ENCODE data around the gene TMEM53.

Gene TMEM53

GRCh38 chr1:44628962-44629756, 45.1 kb downstream of the TMEM53 start:
- DNase-seq (ENCODE audit: low spot score), result no peak

DNA sequence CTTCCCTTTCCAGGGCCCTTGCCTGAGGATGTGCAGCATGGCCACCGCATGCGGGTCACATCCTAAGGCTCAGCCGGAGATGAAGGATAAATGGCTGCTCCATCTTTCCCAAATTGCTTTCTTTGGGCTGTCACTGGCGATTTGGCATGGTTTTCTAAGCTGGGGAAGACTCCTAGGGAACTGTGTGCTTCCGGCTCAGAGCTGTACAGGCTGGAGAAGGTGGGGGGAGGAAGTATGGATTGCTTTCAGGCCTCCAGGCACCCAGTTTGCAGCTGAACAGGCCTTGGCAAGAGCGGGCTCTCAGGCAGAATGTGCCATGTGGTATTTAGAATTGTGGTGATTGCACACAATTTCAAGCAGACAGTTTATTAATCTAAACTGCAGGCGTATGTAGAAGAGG, 48.9 kb downstream of the TMEM53 start:
- DNase-seq (ENCODE audit: low spot score), result no peak

DNA sequence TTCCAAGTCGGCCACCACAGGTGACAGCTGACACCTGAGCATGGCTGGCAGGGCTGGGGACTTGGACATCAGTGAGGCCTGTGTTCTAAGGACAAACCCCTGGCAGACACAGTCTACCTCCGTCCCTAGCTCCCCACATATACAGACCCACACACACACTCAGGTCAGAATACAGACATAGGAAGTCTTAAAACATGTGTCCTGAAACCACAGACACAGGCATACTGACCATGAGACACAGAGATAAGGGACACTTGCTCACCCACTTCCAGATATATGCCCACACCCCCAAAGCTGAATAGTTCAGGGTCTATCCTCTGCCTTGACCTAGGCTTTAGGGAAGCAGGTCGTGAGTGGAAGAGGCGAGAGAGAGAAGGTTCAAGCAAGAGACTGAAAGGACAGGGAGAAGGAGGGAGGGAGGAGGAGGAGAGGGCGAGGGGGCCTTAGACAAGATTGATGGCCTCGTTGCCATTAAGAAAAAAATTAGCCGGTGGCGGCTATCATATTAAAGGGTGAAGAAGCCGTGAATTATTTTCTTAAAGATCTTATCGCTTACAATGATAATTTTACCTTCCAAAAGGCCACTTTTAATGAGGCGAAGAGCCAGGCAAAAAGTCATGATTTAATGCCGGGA, 49.9 kb downstream of the TMEM53 start:
- DNase-seq (ENCODE audit: low spot score), result no peak

DNA sequence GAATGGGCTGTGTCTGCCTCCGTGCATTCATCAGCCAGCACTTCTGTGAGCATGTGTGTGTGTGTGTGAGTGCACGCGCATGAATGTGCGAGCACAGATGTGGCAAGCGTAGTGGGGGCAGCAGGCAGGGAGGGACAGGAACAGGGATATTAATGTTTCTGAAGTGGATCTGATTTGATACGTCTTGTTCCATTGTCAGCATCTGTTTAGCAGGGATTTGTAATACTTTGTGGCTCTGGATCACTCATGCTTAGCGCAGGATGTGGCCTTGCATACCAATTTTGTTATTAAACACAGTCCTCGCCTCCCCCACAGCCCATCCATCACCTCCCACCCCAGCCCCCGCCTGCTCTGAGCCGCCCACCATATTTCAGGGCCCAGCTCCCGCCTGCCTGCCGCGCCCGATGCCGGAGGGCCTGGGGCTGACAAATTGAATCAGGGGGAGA, 52.4 kb downstream of the TMEM53 start:
- no peak for DNase-seq (ENCODE audit: low spot score)

DNA sequence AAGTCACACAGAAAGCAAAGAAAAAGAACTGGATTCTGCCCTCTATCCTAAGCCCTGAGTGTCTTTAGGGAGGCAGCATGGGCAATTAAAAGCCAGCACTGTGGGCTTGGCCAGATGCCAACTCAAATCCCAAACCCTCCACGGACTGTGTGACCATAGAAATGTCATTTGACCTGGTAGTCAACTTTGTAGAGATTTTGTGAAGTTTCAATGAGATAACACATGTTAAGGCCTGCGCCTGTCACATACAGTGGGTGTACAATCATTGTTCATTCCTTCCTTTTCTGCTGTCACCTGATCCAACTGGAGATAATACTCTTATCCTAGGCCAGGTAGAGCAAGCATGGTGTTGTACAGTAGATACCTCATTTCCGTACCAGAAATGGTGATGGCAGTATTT, 54.2 kb downstream of the TMEM53 start:
- DNase-seq (ENCODE audit: low spot score), result no peak

- no peak for DNase-seq (ENCODE audit: low spot score)
Measured at GRCh38 chr1:44619261-44619900, 54.9 kb downstream of the TMEM53 start.

DNA sequence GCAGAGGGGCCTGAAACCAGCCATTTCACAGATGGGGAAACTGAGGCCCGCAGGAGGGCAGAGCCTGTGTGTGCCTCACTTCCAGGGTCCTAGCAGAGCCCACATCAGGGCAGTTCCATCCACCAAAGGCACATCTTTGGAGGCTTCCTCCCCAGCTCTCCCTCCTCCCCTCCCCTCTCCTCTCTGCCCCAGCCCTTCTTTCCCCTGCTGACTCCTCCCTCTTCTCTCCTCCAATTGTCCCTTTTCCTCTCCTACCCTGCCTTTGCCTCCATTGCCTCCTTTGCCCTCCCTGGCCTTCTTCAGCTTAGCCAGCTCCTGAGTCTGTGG, 56.6 kb downstream of the TMEM53 start:
- no peak for DNase-seq (ENCODE audit: low spot score)

- no peak for DNase-seq (ENCODE audit: low spot score)
Measured at GRCh38 chr1:44616991-44617702, 57.1 kb downstream of the TMEM53 start.

- DNase-seq (ENCODE audit: low spot score), result no peak
Measured at GRCh38 chr1:44616284-44616990, 57.8 kb downstream of the TMEM53 start.

- DNase-seq (ENCODE audit: low spot score), result no peak
Measured at GRCh38 chr1:44613941-44614340, 60.3 kb downstream of the TMEM53 start.

DNA sequence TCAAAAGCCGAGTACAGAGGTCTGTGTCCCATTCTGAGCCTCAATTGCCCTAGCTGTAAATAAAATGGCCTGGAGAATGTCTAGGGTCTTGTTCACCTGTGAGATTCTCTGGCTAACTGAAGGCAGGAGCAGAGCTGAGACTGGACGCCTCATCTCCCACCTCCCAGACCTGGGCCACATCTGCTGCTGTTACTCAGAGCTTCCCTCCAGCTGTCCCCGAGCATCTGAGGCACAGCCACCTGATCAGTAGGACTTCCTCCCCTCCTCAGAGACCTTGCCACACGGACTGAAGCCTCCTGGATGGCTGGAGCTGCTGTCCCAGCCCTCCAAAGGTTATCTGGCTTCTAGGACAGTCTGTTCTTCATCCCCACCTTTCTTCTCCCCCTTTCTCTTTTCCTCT, 62.4 kb downstream of the TMEM53 start:
- no peak for DNase-seq (ENCODE audit: low spot score)

DNA sequence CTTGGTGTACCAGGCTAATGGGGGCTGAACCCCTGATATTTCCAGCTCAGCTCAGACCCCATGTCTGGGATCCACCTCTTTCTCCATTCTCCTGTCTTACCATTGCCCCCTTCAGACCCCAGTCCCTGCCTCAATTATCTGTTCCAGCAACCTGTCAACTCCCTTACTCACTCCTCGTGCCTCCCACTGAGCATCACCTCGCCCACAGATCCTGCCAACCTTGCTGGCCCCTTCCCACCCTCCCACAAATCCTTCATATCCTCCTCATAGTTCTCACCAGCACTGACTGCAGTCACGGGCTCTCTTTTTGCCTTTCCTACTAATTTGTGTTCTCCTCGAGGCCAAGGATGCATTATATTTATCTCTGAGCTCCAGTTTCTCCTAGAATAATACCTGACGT, 62.9 kb downstream of the TMEM53 start:
- no peak for DNase-seq (ENCODE audit: low spot score)

DNA sequence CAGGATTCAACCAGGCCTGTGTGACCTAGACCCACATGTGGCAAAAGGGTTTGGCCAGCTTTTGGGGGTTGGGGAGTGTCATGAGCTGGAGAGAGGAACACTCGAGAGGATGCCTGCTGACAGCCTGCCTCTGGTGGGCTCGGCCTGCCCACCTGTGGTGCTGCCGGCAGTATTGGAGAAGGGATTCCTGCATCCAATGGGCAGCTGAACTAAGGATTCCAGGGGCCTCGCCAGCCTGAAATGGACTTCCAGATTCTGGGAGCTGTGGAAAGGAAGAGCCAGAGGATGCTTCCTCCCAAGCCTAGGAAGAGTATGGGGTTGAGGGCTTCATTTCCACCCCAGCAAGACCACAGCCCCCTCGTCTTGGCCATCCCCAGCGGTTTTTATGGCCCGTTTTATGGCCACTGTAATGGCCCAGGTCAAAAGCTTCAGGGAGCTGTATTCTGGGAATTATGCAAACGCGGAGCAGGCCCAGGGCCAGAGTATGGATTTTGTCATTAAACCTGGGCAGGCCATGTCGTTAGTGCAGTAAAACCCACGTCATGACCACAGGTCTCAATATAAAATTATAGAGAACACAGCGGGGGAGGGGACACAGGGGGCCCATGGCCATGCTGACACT, 63.6 kb downstream of the TMEM53 start:
- no peak for DNase-seq (ENCODE audit: low spot score)

DNA sequence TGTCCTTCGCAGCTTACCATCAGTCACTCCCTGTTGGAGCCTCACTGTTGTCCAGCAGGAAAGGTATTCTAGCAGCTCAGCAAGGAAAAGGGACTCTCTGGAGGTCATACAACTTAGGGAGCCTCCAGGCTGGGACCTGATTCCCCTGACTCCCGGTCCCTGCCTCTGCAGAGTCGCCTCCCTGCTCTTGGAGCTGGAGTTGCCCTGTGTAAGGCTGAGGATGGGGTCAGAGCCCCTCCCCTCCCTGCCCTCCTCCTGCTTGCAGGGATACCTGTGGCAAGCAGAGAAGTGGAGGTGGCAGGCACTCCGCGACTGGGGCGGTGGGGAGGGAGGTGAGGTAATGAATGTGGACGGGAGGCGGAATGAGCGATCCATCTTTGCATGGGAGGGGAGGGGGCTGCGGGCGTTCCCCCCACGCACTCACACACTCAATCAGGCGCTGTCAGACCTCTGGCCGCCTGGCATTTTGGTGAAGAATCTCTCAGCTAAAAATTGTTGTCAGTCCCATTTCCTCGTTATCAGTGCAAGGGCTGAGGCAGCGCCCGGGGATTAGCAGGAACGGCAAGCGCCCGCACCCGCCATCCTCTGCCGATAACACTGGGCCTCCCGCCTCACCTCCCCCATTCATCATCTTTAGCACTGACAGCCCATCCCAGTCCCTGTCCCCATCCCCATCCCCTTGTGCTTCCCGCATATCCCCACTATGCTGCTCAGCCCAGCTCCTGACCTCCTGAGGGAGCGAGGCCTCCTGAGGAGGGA, 64.3 kb downstream of the TMEM53 start:
- no peak for DNase-seq (ENCODE audit: low spot score)

GRCh38 chr1:44609412-44609767, 64.9 kb downstream of the TMEM53 start:
- no peak for DNase-seq (ENCODE audit: low spot score)

DNA sequence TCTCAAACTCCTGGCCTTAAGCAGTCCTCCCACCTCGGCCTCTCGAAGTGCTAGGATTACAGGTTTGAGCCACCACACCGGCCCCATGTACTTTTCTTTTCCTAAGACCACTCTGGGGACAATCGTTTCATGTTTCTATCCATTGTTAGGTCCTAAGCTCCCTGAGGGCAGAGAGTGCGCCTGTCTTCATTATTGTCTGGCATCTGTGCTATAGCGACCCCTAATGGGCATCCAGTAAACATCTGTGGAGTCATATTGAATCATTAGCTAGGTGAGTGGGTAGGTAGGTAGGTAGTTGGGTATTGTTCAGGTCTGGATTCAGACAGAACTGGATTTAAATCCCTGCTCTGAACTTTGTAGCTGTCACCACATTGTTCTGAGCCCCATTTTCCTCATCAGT, 66.1 kb downstream of the TMEM53 start:
- DNase-seq (ENCODE audit: low spot score), result no peak

DNA sequence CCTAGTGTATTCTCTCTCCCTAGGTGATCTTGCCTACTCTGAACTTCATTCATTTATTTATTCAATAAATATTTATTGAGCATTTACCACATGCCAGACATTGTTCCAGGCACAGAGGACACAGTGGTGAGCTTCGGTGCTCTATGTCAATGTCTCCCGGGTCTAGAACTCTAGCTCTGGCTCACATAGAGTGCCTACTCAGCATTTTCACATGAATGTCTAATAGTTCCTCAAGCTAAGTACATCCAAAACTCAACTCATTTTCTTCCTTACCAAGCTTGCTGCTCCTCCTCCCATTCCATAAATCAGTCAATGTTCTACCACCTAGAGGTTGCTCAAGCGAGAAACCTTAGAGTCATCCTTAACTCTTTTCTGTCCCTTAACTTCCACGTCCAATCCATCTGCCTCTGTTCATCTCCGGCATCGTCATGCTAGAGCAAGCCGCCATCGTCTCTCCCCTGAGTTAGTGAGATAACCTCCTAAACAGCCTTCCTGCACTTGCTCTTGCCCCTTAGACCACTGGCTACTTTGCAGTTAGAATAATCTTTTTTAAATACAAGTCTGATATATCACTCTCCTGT, 67.5 kb downstream of the TMEM53 start:
- DNase-seq (ENCODE audit: low spot score), result no peak

GRCh38 chr1:44605914-44606615, 68.2 kb downstream of the TMEM53 start:
- no peak for DNase-seq (ENCODE audit: low spot score)

DNA sequence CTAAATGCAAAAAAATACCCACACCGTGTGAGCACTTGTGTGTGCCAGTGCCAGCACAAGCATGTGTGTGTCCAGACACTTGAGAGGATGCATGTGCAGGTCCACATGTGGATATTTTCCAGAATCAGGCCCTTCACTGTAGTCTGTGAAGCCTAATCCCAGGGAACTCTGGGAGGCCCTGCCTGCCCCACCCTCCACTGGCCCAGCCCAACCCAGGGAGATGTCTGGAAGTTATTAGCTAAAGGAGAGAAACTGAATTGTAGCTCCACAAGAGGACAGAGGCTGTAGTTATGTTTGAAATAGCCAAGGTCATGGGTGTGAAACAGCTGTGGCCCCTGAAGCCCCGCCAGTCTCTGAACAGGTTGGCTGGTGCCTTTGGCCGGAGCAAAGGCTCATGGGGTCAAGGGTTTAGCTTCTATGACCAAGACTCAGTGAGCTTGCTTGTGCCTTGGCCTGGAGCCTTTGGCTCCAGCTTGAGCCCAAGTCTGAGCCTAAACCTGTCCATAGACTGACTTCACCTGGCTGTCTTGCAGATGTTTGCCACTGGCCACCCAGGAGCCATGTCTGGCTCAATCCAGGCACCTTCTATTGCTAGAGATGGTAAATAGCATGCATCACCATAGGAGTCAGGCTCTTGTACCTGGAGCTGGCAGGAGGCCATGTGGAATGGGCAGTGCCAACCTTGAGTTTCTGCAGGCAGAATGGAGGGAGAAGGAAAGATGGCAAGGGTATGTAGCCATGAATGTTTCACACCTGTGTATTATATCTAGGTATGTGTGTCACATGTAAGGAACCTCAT, 69.9 kb downstream of the TMEM53 start:
- no peak for DNase-seq (ENCODE audit: low spot score)

Measured in activated CD4-positive, alpha-beta T cell treated with anti-CD3 and anti-CD28 coated beads, Interleukin-2, Interleukin-4, amounts not matched to agents 100 ng/mL and 50 ng/mL, durations not matched to agents 16 hours and 8 hours (primary cell).